CD4-positive, alpha-beta T cell treated with Interleukin-17A for 4 hours (primary cell): Measurements from ENCODE around the gene UBAP1L.
"Not testable (repeated sequence)": the region's sequence is repeated elsewhere in the genome, so short reads cannot be mapped to it uniquely, and the experiment has no call there.

Source experiments
- DNase-seq: peaks from one replicate; pipeline ENCODE4 v3.0.0-alpha.2; 2020; ENCODE audit warnings: mixed read lengths

The UBAP1L gene

DNA sequence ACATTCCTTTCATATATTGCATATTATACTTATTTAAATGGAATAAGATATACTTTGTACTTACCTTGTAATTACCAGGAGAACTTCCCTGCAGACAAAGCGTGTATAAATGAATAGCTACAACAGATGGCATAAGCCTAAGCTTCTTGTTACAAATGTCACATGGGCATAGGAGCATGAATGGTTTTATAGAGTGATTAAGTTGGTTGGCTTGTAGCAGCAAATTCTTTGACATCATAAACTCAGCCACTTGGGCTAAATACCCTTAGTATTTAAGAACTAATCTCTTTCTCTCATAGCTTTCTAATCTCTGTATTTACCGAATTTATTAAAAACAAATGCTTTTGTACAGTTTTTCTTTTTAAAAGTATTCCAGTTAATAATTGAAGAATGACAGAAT is at the start of gene UBAP1L:
UBAP1L (minus strand) TSS at position 115 of the 400 bp plus-strand sequence. CDS start 8,985 bp downstream, outside the sequence.
- no peak for DNase-seq

DNA sequence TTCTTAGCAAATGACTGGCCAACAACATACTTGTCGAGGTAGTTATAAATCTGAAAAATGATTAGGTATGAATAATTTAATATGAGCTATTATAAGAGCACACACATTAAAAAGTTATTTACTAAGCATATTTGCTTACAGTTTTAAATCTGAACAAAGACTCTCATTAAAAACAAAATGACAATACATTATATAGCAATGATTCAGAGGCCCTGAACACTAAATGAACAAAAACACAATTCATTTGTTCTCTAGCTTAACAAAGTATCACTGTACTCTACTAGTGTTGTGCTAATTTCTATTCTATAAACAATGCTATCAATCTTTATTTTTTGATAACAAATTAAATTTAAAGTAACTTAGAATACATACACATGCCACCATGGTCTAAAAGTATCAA is 49.1 kb upstream of the UBAP1L start:
- DNase-seq, result no peak

DNA sequence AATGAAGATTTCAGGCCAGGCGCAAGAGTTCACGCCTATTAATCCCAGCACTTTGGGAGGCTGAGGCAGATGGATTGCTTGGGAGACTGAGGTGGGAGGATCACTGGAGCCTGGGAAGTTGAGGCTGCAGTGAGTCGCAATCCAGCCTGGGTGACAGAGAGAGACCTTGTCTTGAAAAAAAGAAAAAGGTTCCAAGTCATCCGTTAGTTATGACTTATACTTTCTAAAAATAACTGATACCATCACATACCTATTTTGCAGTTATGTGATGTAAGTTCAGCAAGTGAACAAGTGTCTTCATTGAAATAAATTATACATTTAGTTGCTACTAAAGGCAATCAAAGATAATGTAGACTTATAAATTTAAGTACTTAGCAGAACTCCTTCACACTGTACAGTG is 48.0 kb upstream of the UBAP1L start:
- no peak for DNase-seq

DNA sequence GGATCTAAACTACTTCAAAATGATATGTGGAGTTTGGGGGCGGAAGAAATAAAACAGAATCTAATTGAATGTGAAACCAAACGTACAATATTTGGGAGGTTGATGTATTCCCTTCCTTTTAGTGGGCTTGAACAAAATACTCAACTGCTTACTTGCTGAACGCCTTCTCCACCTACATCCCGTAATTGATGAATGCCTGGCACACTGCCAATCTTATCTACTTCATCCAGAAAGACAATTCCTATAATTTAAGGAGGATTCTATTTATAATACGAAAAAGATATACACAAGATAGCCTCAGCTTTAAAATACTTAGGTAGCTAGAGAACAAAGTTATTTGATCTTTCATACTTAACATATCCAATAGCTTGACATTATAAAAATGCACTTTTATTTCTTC is 41.7 kb upstream of the UBAP1L start:
- DNase-seq, result no peak

DNA sequence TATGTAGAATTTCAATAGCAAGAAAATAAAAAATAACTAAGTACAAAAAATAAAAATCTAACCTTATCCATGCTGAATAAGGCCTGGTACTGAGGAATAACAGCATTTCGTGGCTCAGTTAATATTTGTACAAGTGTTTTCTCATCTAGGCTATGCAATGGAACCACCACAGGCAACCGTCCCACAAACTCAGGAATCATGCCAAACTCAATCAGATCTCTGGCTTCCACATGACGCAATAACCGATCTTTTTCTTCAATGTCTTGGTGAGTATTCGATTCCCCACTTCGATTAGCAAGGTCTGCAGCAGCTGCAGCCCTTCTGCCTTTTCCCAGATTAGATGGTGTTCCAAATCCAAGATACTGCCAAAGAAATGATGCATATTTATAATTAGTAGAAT is 39.7 kb upstream of the UBAP1L start:
- no peak for DNase-seq

DNA sequence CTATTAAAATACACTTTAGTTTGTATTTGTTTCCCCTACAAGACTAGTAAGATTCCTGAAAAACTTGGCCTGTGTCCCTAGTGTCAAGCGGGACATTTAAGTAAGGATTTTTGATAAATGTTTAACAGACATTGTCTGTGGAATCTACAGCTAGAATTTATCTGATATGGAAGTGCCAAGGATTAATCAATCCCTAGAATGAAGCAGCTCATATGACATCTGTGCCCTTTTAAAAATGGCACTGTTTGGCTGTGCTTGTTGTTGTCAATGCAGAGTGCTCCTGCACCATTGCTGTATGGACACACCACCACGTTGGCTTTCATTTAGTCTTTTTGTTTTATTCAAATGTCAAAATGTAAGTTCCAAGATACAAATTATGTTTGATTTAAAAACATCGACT is 32.9 kb upstream of the UBAP1L start:
- no peak for DNase-seq

DNA sequence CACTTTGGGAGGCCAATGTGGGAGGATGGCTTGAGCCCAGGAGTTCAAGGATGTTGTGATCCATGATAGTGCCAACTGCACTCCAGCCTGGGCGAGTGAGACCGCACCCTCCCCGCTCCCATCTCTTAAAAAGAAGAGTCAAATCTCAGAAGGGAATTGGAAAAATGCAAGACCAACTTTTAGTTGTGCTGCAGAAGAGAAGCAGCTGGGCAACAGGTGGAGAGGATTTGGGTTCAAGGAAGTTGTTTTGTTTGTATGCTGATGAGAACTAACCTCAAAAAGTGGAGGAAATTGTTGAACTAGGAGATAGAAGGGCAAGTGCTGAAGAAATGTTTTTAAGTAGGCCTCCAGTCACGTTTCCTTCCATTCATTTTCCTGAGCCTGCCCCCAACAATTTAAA is 31.4 kb upstream of the UBAP1L start:
- DNase-seq, result no peak

DNA sequence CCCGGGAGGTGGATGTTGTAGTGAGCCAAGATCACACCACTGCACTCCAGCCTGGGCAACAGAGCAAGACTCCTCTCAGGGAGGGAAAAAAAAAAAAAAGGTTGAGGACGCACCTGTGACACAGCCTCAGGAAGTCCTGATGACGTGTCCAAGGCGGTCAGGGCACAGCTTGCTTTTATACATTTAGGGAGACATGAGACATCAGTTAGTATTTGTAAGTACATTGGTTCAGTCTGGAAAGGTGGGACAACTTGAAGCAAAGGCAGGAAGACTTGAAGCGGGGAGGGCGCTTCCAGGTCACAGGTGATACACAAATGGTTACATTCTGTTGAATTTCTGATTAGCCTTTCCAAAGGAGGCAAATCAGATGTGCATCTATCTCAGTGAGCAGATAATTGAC is 23.6 kb upstream of the UBAP1L start:
- not testable (repeated sequence) for DNase-seq

DNA sequence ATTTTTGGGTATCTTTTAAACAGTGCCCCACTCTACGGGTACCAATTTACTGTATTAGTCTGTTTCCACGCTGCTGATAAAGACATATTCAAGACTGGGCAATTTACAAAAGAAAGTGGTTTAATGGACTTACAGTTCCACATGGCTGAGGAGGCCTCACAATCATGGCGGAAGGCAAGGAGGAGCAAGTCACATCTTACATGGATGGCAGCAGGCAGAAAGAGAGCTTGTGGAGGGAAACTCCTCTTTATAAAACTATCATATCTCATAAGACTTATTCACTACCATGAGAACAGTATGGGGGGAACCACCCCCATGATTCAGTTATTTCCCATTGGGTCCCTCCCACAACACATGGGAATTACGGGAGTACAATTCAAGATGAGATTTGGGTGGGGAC is 22.9 kb upstream of the UBAP1L start:
- not testable (repeated sequence) for DNase-seq

DNA sequence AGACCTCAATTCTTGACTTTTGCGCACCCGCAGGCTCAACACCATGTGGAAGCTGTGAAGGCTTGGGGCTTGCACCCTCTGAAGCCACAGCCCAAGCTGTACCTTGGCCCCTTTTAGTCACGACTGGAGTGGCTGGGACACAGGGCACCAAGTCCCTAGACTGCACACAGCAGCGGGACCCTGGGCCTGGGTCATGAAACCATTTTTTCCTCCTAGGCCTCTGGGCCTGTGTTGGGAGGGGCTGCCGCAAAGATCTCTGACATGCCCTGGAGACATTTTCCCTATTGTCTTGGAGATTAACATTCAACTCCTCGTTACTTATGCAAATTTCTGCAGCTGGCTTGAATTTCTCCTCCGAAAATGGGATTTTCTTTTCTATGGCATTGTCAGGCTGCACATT is 22.1 kb upstream of the UBAP1L start:
- DNase-seq, result not testable (repeated sequence)

DNA sequence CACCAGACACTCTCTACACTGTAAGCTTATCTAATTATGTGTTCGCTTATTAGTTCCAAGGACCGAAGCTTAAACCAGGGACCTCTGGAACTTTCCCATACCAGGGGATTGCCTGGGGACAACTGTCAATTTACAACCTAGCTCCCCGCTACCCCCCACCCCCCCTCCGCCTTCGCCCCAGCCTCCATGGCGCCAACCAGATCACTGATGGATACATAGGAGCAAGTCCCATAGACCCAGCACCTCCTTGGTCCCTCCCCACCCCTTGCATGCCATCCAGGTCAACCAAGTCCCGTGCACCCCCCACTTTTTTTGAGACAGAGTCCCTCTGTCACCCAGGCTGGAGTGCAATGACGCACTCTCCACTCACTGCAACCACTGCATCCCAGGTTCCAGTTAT is 19.5 kb upstream of the UBAP1L start:
- no peak for DNase-seq

DNA sequence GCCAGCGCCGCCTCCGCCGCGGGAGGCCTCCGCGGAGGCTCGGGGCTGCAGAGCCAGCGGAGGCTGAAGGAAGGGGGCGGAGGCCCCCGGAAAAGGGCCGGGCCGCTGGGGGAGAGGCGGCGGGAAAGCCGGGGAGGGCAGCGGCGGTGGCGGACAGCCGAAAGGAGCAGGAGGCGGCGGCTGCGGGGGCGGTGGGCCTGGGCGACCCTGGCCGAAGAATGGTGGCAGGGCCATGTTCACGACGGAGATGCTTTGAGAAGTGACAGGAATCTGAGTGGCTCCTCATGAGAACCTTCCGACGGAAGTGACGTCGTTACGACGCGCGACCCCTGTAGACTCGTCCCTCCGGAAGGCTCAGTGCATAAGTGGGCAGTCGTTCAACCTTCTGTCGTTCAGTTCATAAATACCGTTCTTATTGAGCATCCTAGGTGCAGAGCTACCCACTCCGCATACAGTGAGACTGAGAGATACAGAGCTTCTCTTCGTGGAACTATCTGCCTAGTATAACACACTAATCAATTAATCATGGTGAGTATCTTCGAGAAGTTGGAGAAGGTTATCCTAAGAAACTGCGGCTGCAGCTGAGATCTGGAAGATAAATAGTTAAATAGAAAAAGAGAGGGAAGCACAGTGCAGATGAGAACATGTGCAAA is 18.7 kb upstream of the UBAP1L start, which contains the start of gene PDCD7:
PDCD7 (minus strand) TSS at position 261 of the 653 bp plus-strand sequence; CDS start at position 234, 27 bp downstream.
- peak; percentile 88 for DNase-seq

DNA sequence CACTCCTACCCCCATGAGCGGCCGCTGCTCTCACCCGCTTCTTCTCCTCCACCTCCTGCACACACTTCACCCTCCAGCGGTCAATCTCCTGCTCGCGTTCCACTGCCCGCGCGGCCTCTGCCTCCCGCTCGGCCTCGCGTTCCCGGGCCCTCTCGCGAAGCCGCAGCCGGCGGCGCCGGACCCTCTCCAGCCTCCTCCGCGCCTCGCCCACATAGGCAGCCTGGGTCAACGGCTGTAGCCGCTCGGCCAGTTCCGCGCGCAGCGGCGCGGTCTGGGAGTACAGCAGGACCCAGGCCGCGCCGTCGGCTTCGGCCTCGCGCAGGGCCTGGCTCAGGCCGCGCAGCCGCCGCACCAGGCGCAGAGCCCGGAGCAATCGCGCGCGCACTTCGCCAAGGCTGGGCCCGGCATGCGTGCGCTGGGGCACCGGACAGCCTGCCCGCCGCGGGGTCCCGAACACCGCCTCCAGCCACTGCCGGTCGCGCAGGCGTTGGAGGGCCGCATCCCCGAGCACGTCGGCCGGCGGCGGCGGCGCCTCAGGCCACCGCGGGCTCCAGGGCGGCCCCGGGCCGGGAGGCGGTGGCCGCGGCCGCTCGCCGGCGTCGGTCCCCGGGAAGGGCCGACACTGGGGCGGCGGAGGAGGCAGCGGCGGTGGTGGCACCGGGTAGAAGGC is 18.0 kb upstream of the UBAP1L start:
- peak; percentile 6 for DNase-seq

DNA sequence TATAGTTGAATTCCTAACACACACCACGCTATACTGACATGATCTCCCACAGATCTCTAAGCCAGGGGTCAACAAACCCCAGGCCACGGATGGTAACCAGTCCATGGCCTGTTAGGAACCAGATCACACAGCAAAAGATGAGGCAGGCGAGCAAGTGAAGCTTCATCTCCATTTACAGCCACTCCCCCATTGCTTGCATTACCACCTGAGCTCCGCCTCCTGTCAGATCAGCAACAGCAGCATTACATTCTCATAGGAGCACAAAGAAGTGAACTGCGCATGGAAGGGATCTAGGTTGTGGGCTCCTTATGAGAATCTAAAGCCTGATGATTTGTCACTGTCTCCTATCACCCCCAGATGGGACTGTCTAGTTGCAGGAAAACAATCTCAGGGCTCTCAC is 15.9 kb upstream of the UBAP1L start:
- DNase-seq, result no peak

DNA sequence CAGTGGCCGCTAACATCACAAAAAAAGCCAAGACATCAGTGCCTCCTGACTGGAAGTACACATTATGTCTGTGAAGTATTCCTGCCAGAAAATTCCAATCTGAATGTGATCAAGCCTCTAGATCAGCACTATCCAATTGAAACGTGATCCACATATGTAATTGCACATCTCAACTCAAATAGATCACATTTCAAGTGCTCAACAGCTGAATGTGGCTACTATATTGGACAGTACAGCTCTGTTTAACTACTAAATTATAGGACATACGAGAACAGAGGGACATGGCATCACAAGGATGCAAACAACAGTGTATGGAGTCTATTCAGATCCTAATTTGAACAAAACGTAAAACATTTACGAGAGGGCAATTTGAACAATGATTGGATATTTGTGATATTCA is 542 bp upstream of the UBAP1L start:
- DNase-seq, result no peak

DNA sequence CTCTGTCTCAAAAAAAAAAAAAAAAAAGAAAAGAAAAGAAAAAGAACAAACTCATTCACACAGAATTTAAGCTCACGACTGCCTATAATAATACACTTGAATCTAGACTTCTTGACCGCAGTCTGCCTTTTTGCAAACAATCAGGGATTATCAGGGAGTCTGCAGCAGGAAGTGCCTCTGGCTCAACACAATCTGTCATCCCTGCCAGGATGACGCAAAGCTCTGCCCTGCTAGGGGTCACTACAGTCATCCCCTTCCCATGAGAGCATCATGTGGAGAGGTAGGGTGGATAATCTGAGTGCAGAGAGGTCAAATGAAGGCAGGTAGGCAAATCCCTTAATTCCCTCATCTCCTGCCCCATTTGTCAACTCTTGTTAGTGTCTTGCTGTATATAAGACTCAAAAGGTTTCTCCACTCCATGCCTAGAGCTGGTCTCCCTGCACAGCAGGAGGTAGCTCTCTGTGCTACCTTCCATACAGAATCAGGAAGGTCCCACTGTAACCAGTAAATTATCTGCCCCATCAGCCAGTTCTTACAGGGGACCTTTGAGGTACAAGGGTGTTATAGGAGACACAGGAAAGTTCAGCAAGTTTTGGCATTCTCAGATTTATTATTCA is 4.2 kb downstream of the UBAP1L start:
- DNase-seq, result no peak

DNA sequence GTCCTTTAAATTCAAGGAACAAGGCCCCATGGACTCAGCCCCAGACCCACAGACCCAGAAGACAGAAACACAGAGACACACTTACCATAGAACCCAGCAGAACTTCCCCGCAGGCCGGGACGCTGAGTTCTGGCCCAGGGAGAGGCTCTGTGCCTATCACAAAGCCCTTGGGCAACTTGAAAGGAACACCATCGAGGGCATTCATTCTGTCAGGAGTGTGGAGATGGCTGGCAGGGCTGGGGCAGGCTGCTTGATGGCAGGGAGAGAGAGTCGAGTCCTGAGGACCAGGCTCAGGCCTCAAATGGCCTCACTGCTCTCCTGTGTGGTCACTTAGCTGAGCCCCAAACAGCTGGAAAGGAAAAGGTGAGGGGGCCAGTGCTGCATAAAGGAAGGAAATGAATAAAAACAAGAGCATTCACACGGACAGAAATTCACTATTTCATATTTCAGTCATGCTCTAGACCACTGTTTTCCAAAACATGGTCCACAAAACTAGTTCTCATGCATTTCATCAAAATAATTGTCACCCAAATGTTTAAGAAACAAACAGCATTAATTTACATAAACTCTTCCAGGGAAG is 8.9 kb downstream of the UBAP1L start:
- no peak for DNase-seq

DNA sequence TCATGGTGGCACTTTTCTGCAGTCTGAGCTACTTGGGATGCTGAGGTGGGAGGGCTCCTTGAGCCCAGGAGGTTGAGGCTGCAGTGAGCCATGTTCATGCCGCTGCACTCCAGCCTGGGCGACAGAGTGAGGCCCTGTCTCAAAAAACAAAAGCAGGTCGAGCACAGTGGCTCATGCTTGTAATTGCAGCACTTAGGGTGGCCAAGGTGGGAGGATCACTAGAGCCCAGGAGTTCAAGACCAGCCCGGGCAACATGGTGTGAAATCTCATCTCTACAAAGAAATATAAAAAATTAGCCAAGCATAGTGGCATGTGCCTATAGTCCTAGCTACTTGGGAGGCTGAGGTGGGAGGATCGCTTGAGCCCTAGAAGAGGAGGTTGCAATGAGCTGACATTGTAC is 10.0 kb downstream of the UBAP1L start:
- DNase-seq, result no peak

DNA sequence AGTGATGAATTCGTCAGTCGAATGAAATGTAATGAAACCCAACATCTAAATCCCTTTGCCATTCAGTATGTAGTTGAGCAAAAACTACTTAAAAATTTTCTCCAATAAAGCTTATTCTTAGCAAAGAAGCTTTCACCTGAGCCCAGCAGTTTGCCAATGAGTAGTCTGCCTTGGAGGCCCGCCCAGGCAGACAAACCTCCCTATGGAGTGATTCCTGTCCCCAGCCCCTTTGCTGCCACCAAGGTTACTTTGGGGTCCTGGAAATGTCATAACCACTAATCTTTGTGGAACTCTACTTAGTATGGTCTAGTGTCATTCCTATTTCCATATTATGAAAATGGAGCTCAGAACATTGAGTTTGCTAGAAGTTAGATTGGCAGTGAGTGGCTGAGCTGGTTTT is 12.1 kb downstream of the UBAP1L start:
- DNase-seq, result no peak

DNA sequence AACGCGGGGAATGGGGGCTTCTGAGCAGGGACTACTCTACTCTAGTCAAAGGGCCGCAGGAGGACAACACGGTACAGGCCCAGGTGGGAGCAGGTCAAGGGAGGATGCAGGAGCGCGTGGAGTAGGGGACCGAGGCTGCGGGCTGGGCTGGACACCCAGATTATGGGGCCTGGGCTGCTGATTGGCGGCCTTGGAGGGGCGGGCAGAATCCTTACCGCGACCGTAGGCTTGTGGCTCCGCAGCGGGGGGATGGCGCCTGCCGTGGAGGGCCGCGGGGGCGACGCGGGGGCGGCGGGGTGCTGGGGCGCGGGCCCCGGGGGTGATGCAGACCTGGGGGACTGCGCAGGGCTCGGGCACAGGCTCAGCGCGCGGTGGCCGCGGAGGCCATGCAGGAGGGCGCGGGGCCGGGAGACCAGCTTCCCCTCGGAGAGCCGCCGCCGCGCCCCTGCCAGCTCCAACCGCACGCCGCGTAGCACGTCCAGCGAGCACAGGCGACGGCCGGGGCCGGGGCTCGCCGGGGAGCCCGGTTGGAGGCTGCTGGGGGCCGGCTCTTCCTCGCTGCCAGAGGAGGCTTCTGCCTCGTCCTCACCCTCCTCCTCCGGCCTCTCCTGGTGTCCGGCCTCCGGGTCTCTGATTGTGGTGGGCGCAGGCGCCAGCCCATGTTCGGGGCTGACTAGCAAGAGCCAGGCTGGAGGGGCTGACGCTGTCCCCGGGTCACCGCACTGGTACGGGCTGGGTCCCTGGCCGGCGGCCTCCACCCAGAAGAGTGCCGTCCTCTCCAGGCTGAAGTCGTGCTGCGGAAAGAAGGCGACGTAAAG is 12.9 kb downstream of the UBAP1L start:
- DNase-seq, result no peak

DNA sequence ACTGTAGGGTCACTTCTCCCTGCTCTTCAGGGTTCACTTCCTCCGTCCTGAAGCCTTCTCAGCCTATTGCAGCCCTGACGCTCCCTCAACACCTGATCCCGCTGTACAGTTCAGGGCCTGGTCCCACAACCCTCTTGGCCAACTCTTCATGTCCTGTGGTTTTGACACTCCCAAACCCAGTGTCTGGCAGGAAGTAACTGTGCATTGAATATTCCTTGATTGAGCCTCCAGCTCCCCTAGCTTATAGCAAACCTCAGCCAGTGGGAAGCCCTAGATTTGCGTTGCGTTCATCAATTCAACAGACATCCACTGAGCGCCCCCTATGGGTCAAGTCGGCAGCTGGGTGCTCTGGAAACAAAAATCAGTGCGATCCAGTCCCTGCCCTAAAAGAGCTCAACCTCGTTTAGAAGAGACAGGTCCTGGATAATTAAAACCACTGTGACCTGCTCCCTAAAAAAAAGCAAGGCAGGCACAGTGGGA is 13.5 kb downstream of the UBAP1L start:
- peak; percentile 63 for DNase-seq

DNA sequence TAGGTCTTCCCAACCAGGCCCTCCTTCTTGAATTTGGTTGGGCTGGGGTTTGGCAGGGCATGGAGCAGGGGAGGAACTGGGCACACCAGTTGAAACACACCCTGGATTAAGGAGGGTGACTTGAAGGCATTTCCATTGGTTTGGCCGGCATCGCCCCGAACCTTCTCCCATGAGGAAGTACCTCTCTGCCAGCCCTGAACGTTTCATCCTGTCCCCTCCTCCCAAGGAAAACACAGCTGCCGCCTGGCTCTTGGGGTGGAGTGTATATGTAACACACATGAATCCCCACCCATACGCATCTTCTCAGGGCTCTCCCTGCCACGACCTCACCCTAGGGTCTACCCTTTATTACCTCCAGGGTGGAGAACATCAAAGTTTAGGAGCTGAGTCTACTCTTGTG is 14.6 kb downstream of the UBAP1L start:
- DNase-seq, result no peak

DNA sequence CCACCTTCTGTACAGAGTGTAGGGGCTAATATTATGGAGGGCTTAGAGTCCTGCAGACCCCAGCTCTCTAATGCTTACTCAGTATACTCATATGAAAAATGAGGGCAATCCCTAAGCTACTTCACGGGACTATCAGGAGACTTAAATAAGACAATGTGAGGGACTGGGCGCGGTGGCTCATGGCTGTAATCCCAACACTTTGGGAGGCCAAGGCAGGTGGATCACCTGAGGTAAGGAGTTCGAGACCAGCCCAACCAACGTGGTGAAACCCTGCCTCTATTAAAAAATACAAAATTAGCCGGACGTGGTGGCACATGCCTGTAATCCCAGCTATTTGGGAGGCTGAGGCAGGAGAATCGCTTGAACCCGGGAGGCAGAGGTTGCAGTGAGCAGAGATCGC is 15.2 kb downstream of the UBAP1L start:
- not testable (repeated sequence) for DNase-seq
